Measurements from ENCODE around the gene MYO18A.

DNA sequence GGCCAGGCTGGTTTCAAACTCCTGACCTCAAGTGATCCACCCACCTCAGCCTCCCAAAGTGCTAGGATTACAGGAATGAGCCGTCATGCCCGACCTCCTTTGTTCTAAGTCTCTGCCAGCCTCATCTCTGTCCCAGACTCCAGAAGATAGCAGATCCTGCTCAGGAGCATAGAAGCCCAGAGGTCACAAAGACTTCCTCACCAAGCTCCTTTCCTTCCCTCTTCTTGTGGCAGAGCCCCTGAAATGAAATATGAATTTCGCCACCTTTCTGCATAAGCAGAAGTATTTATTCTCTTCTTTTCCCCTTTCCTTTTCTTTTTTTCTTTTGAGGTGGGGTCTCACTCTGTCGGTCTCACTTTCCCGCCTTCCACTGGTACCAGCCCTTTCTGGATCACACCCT lies 148.7 kb downstream of the MYO18A start:
- TF ChIP-seq, protein P1, sequence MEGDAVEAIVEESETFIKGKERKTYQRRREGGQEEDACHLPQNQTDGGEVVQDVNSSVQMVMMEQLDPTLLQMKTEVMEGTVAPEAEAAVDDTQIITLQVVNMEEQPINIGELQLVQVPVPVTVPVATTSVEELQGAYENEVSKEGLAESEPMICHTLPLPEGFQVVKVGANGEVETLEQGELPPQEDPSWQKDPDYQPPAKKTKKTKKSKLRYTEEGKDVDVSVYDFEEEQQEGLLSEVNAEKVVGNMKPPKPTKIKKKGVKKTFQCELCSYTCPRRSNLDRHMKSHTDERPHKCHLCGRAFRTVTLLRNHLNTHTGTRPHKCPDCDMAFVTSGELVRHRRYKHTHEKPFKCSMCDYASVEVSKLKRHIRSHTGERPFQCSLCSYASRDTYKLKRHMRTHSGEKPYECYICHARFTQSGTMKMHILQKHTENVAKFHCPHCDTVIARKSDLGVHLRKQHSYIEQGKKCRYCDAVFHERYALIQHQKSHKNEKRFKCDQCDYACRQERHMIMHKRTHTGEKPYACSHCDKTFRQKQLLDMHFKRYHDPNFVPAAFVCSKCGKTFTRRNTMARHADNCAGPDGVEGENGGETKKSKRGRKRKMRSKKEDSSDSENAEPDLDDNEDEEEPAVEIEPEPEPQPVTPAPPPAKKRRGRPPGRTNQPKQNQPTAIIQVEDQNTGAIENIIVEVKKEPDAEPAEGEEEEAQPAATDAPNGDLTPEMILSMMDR (IDR thresholded peaks at IDR 0.05; ENCODE audit: low read depth, low read length), result no peak
- TF ChIP-seq EZH2phosphoT487 (IDR thresholded peaks at IDR 0.05; ENCODE audit: low read depth), result no peak
